HG02571 (cell line): ENCODE results near the gene ADPRS.

ENCODE experiments used
- ATAC-seq: cut with Tn5 transposase; IDR thresholded peaks from one replicate; pipeline ENCODE4 v1.9.1; 2021; ENCODE audit warnings: mild to moderate bottlenecking, moderate library complexity; ENCODE audit not compliant: unreplicated experiment

Gene ADPRS

DNA sequence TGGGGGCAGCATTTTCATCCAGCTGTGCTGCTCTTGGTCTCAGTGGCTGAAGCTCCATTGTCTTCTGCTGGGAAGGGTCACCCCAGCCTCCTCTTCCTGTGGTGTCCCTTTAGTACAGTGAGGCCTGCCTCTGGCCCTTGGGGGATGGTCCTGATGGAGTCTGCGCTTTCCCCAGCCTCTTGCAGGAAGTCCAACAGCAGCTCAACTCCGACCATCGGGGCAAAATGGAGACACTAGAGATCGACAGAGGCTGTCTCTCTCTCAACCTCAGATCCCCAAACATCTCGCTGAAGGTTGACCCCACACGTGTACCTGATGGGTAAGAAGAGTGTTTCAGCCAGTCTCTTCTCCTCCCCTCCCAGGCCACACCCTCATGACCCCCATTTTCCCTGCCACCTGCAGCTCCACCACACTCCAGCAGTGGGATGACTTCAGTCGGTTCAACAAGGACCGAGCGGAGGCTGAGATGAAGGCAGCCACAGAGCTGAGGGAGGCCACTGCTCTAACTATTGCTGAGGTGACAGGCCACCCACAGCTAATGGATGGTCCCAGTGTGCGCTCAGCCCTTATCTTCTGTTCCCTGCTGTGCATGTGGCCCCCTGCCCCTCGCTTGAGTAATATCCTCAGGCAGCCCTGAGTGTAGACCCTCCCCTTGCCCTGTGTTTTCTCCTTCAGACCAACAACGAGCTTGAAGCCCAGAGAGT is 2.0 kb upstream of the ADPRS start:
- ATAC-seq, result no peak

GRCh38 chr1:36087233-36088123 is 1.2 kb upstream of the ADPRS start:
- no peak for ATAC-seq

DNA sequence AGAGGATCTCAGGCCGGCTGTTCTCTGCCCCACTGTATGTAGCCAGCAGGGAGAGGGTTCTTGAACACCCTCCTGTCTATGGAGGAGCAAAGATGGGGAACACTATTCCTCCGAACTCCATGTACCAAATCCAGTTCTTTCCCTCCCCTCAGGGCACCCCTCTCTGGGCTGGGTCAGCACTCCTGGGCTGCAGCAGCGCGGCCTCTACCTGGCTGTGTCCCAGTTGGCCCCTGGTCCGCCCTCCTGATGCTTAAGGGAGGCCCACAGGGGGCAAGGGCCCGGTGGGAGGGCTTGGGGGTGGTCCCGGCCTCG is 471 bp upstream of the ADPRS start:
- no peak for ATAC-seq

- no peak for ATAC-seq
Observed at GRCh38 chr1:36089393-36090121, 865 bp downstream of the ADPRS start.

DNA sequence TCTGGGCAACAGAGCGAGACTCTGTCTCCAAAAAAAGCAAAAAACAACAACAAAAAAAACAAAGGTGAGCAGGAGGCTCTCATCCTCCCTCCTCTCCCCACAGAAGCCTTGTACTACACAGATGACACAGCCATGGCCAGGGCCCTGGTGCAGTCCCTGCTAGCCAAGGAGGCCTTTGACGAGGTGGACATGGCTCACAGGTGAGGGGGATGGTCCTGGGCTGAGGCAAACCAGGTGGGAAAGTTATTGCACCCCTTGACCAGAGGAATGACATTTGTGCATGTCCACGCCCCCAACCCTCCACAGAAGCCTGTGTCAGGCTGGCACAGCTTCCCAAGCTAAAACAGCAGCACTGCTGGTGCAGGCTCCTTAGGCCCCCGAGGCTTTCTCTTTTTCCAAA is 2.4 kb downstream of the ADPRS start:
- ATAC-seq, result no peak

- ATAC-seq, result no peak
Observed at GRCh38 chr1:36091698-36092097, 3.0 kb downstream of the ADPRS start.

DNA sequence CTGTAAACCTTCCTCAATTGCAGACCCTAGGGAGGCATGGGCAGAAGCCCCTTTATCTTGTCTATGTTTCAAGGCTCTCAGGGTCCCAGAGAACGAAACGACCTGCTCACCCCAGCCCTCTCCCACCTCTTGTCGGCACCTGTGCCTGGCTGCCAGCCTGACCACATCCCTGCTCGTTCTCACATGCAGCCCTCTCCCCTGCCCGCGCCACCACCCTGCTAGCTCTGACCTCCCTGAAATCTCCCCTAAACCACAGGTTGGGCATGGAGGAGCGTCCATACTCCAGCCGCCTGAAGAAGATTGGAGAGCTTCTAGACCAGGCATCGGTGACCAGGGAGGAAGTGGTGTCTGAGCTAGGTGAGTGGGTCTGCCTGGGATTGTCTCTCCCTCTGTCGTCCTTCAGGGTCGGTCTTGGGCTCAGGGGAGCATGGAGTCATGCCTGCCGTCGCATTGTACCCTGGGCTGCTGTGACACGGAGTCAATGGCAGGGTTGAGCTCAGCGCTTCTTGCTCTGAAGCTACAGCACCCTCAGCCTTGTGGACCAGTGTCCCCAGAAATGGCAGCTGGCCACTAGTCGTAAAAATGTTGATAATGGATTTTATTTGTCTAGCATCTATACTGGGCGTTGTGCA is 3.6 kb downstream of the ADPRS start:
- ATAC-seq, result no peak

DNA sequence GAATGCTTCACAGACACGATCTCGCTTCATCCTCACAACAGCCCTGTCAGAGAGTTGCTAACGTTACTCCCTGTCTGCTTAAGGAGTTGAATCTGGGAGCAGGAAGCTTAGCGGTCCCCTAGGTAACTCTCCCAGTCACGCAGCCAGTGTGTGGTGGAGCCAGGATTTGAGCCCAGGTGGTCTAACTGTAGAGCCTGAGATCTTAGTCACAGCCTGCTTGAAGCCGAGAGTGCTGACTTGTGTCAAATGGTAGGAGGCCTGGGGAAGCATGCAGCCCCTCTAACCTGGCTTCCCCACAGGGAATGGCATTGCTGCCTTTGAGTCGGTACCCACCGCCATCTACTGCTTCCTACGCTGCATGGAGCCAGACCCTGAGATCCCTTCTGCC is 4.1 kb downstream of the ADPRS start:
- no peak for ATAC-seq

- ATAC-seq, result no peak
Observed at GRCh38 chr1:36093226-36093625, 4.5 kb downstream of the ADPRS start.

GRCh38 chr1:36093929-36094328 is 5.2 kb downstream of the ADPRS start:
- ATAC-seq, result no peak

DNA sequence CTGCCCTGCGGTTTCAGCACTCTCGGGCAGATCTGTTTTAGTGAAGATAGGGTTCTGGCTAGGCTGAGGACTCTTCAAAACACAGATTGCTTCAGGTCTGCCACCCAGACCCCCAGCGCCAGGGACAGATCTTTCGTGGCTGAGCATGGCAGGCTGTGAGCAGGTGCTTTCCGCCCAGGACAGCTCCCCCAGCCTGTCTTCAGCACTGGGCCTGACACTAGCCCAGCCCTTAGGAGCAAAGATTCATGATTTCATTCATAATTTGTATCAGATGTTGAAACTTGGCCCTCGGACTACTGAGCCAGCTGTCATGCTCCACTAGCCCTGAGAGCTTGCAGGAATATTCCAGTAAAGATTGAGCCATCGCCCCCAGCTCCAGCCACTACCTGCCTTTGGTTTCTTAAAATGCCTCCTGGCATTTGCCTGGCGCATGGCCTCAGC is 5.9 kb downstream of the ADPRS start:
- ATAC-seq, result no peak

- no peak for ATAC-seq
Observed at GRCh38 chr1:36095760-36096405, 7.2 kb downstream of the ADPRS start.

DNA sequence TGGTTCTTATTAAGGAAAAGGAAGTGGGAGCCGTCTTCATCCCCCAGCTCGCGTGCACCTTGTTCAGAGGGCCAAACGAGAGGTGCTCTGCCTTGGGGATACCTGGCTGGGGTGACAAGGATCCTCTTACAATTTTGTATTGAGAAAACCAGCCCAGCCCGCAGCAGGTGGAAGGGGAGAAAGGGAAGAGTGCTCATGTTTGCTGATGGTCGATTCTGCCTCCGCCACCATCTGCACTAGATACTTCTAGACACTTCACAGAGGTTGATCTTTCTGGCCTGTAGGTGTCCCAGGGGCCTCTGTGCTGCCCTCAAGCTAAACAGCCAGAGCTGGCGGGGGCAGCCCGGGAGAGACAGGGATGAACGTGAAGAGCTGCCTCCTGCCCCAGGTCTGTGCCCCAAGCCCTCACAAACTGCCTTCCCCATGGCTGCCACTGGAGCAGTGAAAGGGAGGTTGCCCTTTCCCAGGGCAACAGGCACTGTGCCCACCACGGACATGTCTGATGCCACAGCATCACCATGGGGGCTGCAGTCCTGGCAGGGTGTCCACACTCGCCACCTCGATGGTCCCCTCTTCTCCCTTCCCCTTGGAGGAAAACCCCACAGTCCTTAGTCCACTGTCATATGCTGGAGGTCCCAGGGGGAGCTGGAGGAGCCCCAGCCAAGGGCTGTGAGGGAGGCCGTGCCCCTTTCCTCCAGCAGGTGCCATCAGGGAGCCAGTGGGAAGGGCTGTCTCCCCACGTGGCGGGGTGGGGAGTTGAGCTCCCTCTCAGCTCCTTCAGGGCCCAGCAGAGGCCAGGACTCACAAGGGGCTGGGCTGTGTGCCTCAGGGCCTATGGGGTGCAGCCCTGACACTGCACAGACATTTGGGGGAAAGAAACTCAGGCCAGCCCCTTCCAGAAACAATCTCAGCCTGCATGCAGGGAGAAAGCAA is 8.1 kb downstream of the ADPRS start:
- ATAC-seq, result no peak

DNA sequence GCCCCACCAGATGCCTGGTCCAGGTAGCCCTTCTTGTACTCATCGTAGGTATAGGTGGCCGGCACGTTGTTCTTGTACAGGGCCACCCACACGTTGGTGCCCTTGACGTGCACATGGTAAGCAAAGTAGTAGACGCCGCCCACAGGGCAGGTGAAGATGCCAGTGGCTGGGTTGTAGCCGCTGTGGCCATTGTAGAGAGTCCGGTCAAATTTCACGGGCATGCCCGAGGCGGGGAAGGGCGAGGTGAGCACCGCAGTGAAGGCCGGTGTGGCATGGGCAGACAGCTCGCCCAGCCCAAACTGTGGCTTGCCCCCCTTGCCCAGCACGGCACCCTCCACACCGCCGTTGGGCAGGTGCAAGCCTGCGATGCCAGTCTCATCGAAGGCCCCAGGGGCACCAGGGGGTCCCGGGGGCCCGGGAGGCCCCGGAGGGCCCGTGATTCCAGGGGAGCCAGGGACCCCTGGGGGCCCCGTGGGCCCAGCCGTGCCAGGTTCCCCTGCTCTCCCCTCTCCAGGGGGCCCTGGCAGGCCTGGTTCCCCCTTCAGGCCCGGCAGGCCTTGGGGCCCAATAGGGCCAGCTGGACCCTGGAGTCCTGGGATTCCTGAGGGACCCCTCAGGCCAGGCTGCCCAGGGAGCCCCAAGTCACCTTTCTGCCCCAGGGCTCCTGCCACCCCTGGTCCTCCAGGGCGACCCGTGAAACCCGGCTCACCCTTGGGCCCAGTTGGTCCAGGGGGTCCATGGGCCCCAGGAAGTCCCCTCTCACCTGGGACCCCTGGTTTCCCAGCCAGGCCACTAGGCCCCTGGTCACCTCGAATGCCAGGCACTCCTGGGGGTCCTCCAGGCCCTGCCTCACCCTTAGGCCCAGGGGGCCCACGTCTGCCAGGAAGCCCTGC is 9.2 kb downstream of the ADPRS start:
- no peak for ATAC-seq

GRCh38 chr1:36098650-36099365 is 10.1 kb downstream of the ADPRS start:
- no peak for ATAC-seq

DNA sequence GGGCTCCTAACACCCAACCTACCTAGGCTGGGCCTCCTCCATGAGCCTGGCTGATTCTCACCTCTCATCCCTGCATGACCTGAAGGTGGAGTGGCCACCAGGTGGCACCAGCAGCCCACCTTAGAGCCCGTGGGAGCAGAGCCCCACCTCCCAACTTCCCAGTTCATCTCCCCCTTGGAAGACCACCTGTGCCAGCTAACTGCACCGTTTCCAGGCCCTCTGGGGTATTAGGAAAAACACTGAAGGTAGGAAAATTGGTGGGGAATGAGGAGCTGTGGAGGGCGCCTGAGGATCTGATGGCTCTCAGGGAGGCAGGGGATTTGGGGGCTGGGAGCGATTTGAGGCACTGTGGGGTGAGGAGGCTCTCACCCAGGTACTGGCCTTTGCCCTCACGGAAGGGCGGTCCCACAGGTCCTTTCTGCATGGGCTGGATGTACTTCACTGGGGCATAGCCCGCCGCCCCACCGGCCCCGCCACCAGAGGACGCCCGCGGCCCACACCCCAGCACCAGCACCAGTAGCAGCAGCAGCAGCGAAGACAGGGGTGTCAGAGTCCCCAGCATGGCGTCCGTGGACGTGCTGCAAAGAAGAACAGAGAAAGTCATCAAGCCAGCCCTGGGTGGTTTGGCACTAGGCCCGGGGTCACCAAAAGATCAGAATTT is 11.1 kb downstream of the ADPRS start:
- no peak for ATAC-seq

DNA sequence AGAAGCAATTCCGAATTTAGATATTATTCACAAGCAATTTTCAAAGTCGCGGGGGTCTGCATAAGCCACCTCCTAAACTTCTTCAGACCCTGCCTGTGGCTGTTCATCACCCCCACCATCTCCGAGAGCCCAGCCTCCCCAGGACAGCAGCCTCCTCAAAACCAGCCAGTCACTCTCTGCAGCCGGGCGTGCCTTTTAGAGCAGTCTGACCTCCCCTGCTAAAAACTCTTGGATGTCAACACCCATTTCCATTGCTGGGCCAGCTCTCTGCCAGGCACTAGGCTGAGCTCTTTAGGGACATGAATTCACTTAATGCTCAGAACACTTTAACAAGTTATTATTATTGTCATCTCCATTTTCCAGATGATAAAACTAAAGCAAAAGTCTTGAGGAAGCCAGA is 11.7 kb downstream of the ADPRS start:
- ATAC-seq, result no peak

DNA sequence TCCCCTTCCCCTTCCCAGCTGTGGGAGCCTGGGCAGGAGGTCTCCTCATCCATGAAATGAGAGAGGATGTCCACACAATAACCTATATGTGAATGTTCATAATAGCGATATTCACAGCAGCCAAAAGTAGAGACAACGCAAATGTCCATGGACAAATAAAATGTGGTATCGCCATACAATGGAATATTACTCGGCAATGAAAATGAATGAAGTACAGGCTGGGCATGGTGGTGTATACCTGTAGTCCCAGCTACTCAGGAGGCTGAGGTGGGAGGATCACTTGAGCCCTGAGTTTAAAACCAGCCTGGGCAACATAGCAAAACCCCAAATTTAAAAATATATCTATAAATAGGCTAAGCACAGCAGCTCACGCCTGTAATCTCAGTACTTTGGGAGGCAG is 12.9 kb downstream of the ADPRS start:
- no peak for ATAC-seq
